Endothelial cell (in vitro differentiated cells): ENCODE measurements around the gene ANKRD16. TPM values are rescaled to one million over a fixed set of nuclear protein-coding genes. Genes with fewer than 3 reads are reported as not detected.

Experiments used
- DNase-seq: peaks from one replicate; pipeline ENCODE4 v3.0.0; 2021; ENCODE audit warnings: low spot score
- H3K27ac Mint-ChIP-seq: one replicate; pipeline ENCODE4 v1.8.0; 2021; ENCODE audit warnings: mixed read lengths, inconsistent platforms; ENCODE audit not compliant: unreplicated experiment
- H3K27me3 Mint-ChIP-seq: one replicate; pipeline ENCODE4 v1.8.0; 2021; ENCODE audit warnings: mild to moderate bottlenecking, moderate library complexity, mixed read lengths, inconsistent platforms; ENCODE audit not compliant: unreplicated experiment
- H3K36me3 Mint-ChIP-seq: one replicate; pipeline ENCODE4 v1.8.0; 2021; ENCODE audit warnings: mild to moderate bottlenecking, low read depth, mixed read lengths, inconsistent platforms; ENCODE audit not compliant: unreplicated experiment
- H3K4me1 Mint-ChIP-seq: one replicate; pipeline ENCODE4 v1.8.0; 2021; ENCODE audit warnings: mild to moderate bottlenecking, mixed read lengths, inconsistent platforms; ENCODE audit not compliant: unreplicated experiment
- H3K4me3 Mint-ChIP-seq: one replicate; pipeline ENCODE4 v1.8.0; 2021; ENCODE audit warnings: mild to moderate bottlenecking, mixed read lengths, inconsistent platforms; ENCODE audit not compliant: unreplicated experiment
- H3K9me3 Mint-ChIP-seq: one replicate; pipeline ENCODE4 v1.8.0; 2021; ENCODE audit warnings: mixed read lengths, inconsistent platforms; ENCODE audit not compliant: unreplicated experiment
- CTCF ChIP-seq: fragments of 200-600 bp; sonication (generic); IDR thresholded peaks from one replicate; pipeline ENCODE4 v1.5.0; 2021; ENCODE audit warnings: antibody characterized with exemption; ENCODE audit not compliant: unreplicated experiment
- total RNA-seq: library from RNA; stranded (reverse); fragmentation: NEBNext Ultra II Directional; extraction: Animal tissue kit (Norgen Biotek cat#: 25700); gene quantifications from one replicate; pipeline ENCODE4 v1.2.1, GENCODE V29; 2021; ENCODE audit not compliant: unreplicated experiment

Gene ANKRD16
- total RNA-seq, 1 donor from 2014 or later, result 6.6 TPM

DNA sequence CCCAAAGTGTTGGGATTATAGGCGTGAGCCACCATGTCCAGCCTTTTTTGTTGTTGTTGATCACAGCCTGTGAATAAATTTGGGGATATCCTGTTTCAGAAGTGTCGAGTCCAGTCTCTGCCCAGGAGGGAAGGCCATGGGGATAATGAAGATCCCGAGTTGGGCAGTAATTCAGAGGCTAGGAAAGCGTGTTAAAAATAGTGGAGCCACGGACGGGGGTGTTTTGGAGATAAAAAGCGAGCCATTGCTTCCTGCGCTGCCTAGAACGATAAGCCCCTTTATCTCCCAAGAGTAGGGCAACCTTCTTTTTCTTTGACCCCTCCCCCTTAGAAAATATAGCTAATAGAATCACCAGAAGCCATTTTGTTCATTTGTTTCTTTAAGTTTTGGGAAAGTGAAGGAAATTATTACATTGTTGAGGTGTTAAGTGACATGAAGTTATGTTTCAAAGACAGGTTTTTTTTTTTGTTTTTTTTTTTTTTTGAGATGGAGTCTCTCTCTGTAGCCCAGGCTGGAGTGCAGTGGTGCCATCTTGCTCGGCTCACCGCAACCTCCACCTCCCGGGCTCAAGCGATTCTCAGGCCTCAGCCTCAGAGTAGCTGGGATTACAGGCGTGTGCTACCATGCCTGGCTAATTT is 44.3 kb upstream of the ANKRD16 start:
- no peak for DNase-seq
- no peak for TF ChIP-seq CTCF
- Mint-ChIP-seq H3K4me1 (no peaks in the 10 kb centered on the region), H3K27me3 (peaks cover 4% of the 10 kb centered on the region), H3K4me3 (peak overlapping the region; percentile 24), H3K36me3 (peaks cover 37% of the 10 kb centered on the region), H3K27ac (no peak overlapping the region), H3K9me3 (no peaks in the 10 kb centered on the region)

GRCh38 chr10:5932345-5932744 is 42.7 kb upstream of the ANKRD16 start:
- no peak overlapping the region for H3K4me3 Mint-ChIP-seq
- no peak overlapping the region for H3K27ac Mint-ChIP-seq
- H3K36me3 Mint-ChIP-seq, result peaks cover 24% of the 10 kb centered on the region
- TF ChIP-seq CTCF, result no peak
- no peaks in the 10 kb centered on the region for H3K4me1 Mint-ChIP-seq
- no peak for DNase-seq
- H3K9me3 Mint-ChIP-seq, result no peaks in the 10 kb centered on the region
- H3K27me3 Mint-ChIP-seq, result peaks cover 6% of the 10 kb centered on the region

DNA sequence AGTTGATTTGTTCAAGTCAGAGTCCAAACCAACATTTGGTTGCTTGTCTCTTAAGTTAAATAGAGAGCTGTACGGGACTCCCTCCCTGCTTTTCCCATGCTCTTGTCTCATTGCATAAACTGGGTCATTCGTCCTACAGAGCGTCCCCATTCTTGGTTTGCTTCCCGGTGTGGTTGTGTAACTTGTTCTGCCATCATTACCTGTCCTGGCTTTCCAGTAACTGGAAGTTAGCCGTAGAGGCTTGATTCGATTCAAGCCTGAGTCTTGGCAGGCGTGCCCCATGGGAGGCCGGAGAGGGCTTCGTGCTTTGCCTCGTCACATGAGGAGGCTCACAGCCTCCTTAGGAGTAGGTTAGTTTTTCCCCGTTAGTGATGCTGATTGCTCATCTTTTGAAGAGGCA is 40.6 kb upstream of the ANKRD16 start:
- no peak for DNase-seq
- no peaks in the 10 kb centered on the region for H3K4me1 Mint-ChIP-seq
- no peak for TF ChIP-seq CTCF
- no peaks in the 10 kb centered on the region for H3K9me3 Mint-ChIP-seq
- H3K27me3 Mint-ChIP-seq, result peaks cover 4% of the 10 kb centered on the region
- H3K27ac Mint-ChIP-seq, result no peak overlapping the region
- H3K4me3 Mint-ChIP-seq, result no peak overlapping the region
- H3K36me3 Mint-ChIP-seq, result peaks cover 19% of the 10 kb centered on the region

GRCh38 chr10:5929442-5929841 is 39.7 kb upstream of the ANKRD16 start:
- no peak overlapping the region for H3K4me3 Mint-ChIP-seq
- H3K27me3 Mint-ChIP-seq, result peaks cover 4% of the 10 kb centered on the region
- no peaks in the 10 kb centered on the region for H3K4me1 Mint-ChIP-seq
- no peak overlapping the region for H3K27ac Mint-ChIP-seq
- H3K9me3 Mint-ChIP-seq, result no peaks in the 10 kb centered on the region
- no peak for TF ChIP-seq CTCF
- no peak for DNase-seq
- H3K36me3 Mint-ChIP-seq, result peaks cover 26% of the 10 kb centered on the region

- Mint-ChIP-seq H3K9me3 (no peaks in the 10 kb centered on the region), H3K4me3 (peak overlapping the region; percentile 57), H3K27ac (no peak overlapping the region), H3K27me3 (peaks cover 2% of the 10 kb centered on the region), H3K4me1 (no peaks in the 10 kb centered on the region), H3K36me3 (peaks cover 35% of the 10 kb centered on the region)
- no peak for TF ChIP-seq CTCF
- no peak for DNase-seq
These were observed 37.6 kb upstream of the ANKRD16 start for GRCh38 chr10:5927306-5927705.
